ENCODE results near the gene SHPK. TPM values are rescaled to one million over a fixed set of nuclear protein-coding genes. Genes with fewer than 3 reads are reported as not detected.
"Not testable (repeated sequence)": the region's sequence is repeated elsewhere in the genome, so short reads cannot be mapped to it uniquely, and the experiment has no call there.

The SHPK gene
- polyA plus RNA-seq, 6 donors from 2014 or later = 4.3 to 8.4 (median 6.6) TPM

DNA sequence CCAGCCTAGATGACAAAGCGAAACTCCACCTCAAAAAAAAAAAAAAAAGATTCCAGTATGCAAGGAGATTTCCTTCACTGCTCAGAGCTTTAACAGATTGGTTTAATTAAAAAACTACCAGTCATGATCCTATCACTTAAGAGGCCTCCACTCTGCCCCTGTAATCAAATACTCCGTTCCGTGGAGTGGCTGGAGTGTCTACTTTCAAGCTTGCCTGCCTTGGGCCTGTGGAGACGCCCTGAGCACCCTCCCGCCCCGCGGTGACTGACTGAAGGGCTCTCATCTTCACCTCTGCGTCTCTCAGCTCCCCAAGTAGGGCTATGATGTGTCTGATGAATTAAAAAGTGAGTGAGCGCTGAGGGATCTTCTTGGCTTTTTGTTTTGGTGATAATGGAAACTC is 53.1 kb downstream of the SHPK start:
- Mint-ChIP-seq H3K27ac (peak overlapping the region in 1 of 6 donors; percentile 51), H3K9me3 (no peaks in the 10 kb centered on the region), H3K36me3 (no peaks in the 10 kb centered on the region), H3K27me3 (no peaks in the 10 kb centered on the region), H3K4me1 (no peaks in the 10 kb centered on the region), H3K4me3 (no peak overlapping the region)
- ATAC-seq (ENCODE audit: low read depth in 2 of 2) (no peak), DNase-seq (no peak)

GRCh38 chr17:3578667-3579066 is 57.4 kb downstream of the SHPK start:
- H3K4me1 Mint-ChIP-seq; H3K4me3 Mint-ChIP-seq; DNase-seq; H3K27me3 Mint-ChIP-seq; ATAC-seq (ENCODE audit: low read depth in 2 of 2); H3K9me3 Mint-ChIP-seq; H3K27ac Mint-ChIP-seq; H3K36me3 Mint-ChIP-seq: not testable (repeated sequence)

GRCh38 chr17:3576970-3577369 is 59.1 kb downstream of the SHPK start:
- no peaks in the 10 kb centered on the region for H3K4me1 Mint-ChIP-seq
- H3K27ac Mint-ChIP-seq = no peak overlapping the region
- H3K4me3 Mint-ChIP-seq = peak overlapping the region in 1 of 8 donors; percentile 9
- no peaks in the 10 kb centered on the region for H3K27me3 Mint-ChIP-seq
- H3K9me3 Mint-ChIP-seq = no peaks in the 10 kb centered on the region
- H3K36me3 Mint-ChIP-seq = no peaks in the 10 kb centered on the region
- DNase-seq = no peak
- no peak for ATAC-seq (ENCODE audit: low read depth in 2 of 2)

- Mint-ChIP-seq H3K9me3 (no peaks in the 10 kb centered on the region), H3K27me3 (no peaks in the 10 kb centered on the region), H3K36me3 (no peaks in the 10 kb centered on the region), H3K4me3 (no peak overlapping the region), H3K27ac (peak overlapping the region in 1 of 6 donors; percentile 65), H3K4me1 (no peaks in the 10 kb centered on the region)
- ATAC-seq (ENCODE audit: low read depth in 2 of 2) (no peak), DNase-seq (no peak)
These were observed 60.5 kb downstream of the SHPK start for GRCh38 chr17:3575511-3575910.

DNA sequence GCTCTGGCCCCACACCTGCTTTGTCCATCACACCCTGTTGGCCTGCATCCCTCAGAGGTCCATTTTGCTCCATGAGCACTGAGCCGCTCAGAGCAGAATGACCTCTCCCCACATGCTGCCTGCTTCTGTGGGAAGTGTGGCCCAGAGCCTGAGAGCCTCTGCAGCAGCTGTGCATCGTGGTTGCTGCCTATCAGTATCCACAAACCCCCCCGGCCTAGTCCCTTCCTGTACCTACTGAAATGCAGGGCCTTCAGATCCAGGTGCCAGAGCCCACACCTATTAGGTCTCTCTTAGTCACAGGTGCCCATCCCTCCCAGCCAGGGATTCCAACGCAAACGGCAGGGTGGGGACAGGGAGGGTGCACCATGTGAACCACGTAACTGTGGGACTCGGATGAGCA is 61.8 kb downstream of the SHPK start:
- Mint-ChIP-seq H3K27me3 (no peaks in the 10 kb centered on the region), H3K36me3 (no peaks in the 10 kb centered on the region), H3K4me3 (no peak overlapping the region), H3K4me1 (no peaks in the 10 kb centered on the region), H3K9me3 (no peaks in the 10 kb centered on the region), H3K27ac (no peak overlapping the region)
- DNase-seq (no peak), ATAC-seq (ENCODE audit: low read depth in 2 of 2) (no peak)

- no peak overlapping the region for H3K27ac Mint-ChIP-seq
- no peaks in the 10 kb centered on the region for H3K36me3 Mint-ChIP-seq
- H3K27me3 Mint-ChIP-seq = no peaks in the 10 kb centered on the region
- DNase-seq (no peak), ATAC-seq (ENCODE audit: low read depth in 2 of 2) (no peak)
- H3K4me3 Mint-ChIP-seq = no peak overlapping the region
- H3K4me1 Mint-ChIP-seq = no peaks in the 10 kb centered on the region
- H3K9me3 Mint-ChIP-seq = no peaks in the 10 kb centered on the region
These were observed 62.6 kb downstream of the SHPK start for GRCh38 chr17:3573246-3574100.

DNA sequence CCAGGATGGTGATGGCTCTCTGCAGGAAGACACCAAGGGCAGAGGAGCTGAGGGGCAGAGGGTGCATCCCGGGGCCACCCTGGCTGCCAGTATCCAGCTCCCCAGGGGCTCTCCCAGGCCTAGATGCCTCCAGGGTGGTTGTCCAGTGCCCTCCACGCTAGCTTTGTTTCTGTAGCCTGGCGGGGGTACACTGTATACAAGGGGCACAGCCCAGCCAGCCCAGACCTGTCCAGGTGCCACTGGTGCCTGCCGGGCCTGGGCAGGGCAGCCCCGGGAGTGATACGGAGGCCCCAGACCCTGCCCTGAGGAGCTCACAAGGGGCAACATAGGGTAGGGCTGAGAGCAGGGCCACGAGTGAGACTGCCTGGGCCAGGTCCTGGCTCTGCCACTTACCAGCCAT is 63.8 kb downstream of the SHPK start:
- H3K4me3 Mint-ChIP-seq = no peak overlapping the region

GRCh38 chr17:3571043-3571900 is 64.8 kb downstream of the SHPK start:
- no peaks in the 10 kb centered on the region for H3K4me1 Mint-ChIP-seq
- DNase-seq = no peak
- H3K27ac Mint-ChIP-seq = no peak overlapping the region
- H3K9me3 Mint-ChIP-seq = no peaks in the 10 kb centered on the region
- ATAC-seq (ENCODE audit: low read depth in 2 of 2) = peak in 1 of 2 donors; percentile 81
- H3K27me3 Mint-ChIP-seq = no peaks in the 10 kb centered on the region
- H3K4me3 Mint-ChIP-seq = no peak overlapping the region
- H3K36me3 Mint-ChIP-seq = peaks cover 0 to 4% of the 10 kb centered on the region in 2 donors

More for the DNA sequence above, 63.8 kb downstream of the SHPK start:
- H3K27me3 Mint-ChIP-seq = no peaks in the 10 kb centered on the region
- DNase-seq (no peak), ATAC-seq (ENCODE audit: low read depth in 2 of 2) (no peak)
- H3K36me3 Mint-ChIP-seq = peaks cover 0 to 4% of the 10 kb centered on the region in 2 donors
- no peaks in the 10 kb centered on the region for H3K4me1 Mint-ChIP-seq
- no peaks in the 10 kb centered on the region for H3K9me3 Mint-ChIP-seq
- H3K27ac Mint-ChIP-seq = no peak overlapping the region

GRCh38 chr17:3569534-3570137 is 66.4 kb downstream of the SHPK start:
- DNase-seq (no peak), ATAC-seq (ENCODE audit: low read depth in 2 of 2) (no peak)
- Mint-ChIP-seq H3K27ac (peak overlapping the region in 2 of 6 donors; percentile 59 to 92), H3K4me1 (no peaks in the 10 kb centered on the region), H3K36me3 (peaks cover 0 to 4% of the 10 kb centered on the region in 2 donors), H3K4me3 (no peak overlapping the region), H3K27me3 (no peaks in the 10 kb centered on the region), H3K9me3 (no peaks in the 10 kb centered on the region)

GRCh38 chr17:3566551-3566950 is 69.5 kb downstream of the SHPK start:
- peak overlapping the region in 1 of 6 donors; percentile 33 for H3K27ac Mint-ChIP-seq
- no peak for ATAC-seq (ENCODE audit: low read depth in 2 of 2)
- DNase-seq = no peak
- H3K36me3 Mint-ChIP-seq = peaks cover 0 to 4% of the 10 kb centered on the region in 2 donors
- H3K9me3 Mint-ChIP-seq = no peaks in the 10 kb centered on the region
- peaks cover 0 to 11% (median 7%) of the 10 kb centered on the region in 3 donors for H3K4me1 Mint-ChIP-seq
- no peaks in the 10 kb centered on the region for H3K27me3 Mint-ChIP-seq
- no peak overlapping the region for H3K4me3 Mint-ChIP-seq

DNA sequence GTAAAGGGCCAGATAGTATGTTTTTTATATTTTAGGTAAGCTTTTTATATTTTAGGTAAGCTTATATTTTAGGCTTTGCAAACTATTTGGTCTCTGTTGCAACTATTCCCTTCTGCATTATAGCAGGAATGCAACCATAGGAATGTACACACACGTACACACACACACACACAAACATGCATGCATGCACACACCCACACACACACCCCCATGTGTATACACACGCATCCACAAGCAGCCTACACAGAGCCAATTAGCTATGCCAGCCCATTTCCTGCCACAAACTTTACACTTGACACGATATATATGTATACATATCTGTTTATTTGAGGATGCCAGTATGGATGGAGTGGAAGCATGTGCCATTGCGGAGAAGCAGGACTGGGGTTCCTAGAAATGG is 70.9 kb downstream of the SHPK start:
- H3K27ac Mint-ChIP-seq = peak overlapping the region in 1 of 6 donors; percentile 14
- H3K27me3 Mint-ChIP-seq = no peaks in the 10 kb centered on the region
- ATAC-seq (ENCODE audit: low read depth in 2 of 2) (no peak), DNase-seq (no peak)
- no peak overlapping the region for H3K4me3 Mint-ChIP-seq
- H3K36me3 Mint-ChIP-seq = peaks cover 0 to 4% of the 10 kb centered on the region in 2 donors
- peaks cover 0 to 11% (median 7%) of the 10 kb centered on the region in 3 donors for H3K4me1 Mint-ChIP-seq
- H3K9me3 Mint-ChIP-seq = no peaks in the 10 kb centered on the region

DNA sequence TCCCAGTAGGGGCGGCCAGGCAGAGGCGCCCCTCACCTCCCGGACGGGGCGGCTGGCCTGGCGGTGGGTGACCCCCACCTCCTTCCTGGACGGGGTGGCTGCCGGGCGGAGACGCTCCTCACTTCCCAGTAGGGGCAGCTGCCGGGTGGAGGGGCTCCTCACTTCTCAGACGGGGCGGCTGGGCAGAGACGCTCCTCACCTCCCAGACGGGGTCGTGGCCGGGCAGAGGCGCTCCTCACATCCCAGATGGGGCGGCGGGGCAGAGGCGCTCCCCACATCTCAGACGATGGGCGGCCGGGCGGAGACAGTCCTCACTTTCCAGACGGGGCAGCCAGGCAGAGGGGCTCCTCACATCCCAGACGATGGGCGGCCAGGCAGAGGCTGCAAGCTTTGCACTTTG is 71.8 kb downstream of the SHPK start:
- H3K4me3 Mint-ChIP-seq; H3K9me3 Mint-ChIP-seq; H3K36me3 Mint-ChIP-seq; ATAC-seq (ENCODE audit: low read depth in 2 of 2); H3K27me3 Mint-ChIP-seq; DNase-seq; H3K27ac Mint-ChIP-seq: not testable (repeated sequence)
- peaks cover 0 to 11% (median 11%) of the 10 kb centered on the region in 3 donors for H3K4me1 Mint-ChIP-seq

DNA sequence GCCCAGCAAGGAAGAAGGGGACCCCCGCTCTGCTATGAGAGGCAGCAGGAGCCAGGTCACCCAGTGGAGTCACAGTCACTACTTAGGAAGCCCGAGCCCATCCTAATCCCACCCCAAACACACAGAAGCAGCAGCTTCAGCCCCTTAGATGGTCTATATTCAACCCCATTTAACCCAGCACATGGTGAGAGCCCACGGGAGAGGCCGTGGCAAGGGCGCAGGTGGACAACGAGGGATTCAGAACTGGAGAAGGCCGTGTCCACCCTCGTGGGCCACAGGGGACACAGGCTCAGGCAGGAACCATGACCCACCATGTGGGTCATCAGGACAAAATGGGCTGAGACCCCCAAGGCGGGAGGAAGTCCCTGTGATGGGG is 76.8 kb downstream of the SHPK start:
- DNase-seq (no peak), ATAC-seq (ENCODE audit: low read depth in 2 of 2) (no peak)
- H3K4me3 Mint-ChIP-seq = peak overlapping the region in 2 of 8 donors; percentile 25 to 49
- peak overlapping the region in 5 of 6 donors; percentile 80 to 97 (median 89) for H3K27ac Mint-ChIP-seq
- H3K27me3 Mint-ChIP-seq = peaks cover 0 to 15% (median 9%) of the 10 kb centered on the region in 3 donors
- H3K9me3 Mint-ChIP-seq = no peaks in the 10 kb centered on the region
- H3K36me3 Mint-ChIP-seq = no peaks in the 10 kb centered on the region
- H3K4me1 Mint-ChIP-seq = peaks cover 4 to 35% (median 17%) of the 10 kb centered on the region in 3 donors
